Stimulated activated CD8-positive, alpha-beta memory T cell treated with anti-CD3 and anti-CD28 coated beads, Interleukin-15, amount 100 ng/mL, for 4 hours (primary cell): ENCODE results near the gene GCHFR.

Source experiments
- DNase-seq, 2 donors: peaks; one replicate each; pipeline ENCODE4 v3.0.0-alpha.2; 2020; ENCODE audit warnings: low read depth in 2 of 2

The GCHFR gene

GRCh38 chr15:40754883-40755811 is 8.7 kb upstream of the GCHFR start, which contains the start of gene RMDN3:
TSS of gene RMDN3 (minus strand) at chr15:40755254. CDS start at chr15:40754783, 471 bp downstream.
- peak; percentile 78 to 82 for DNase-seq

GRCh38 chr15:40755812-40756208 is 8.1 kb upstream of the GCHFR start:
- no peak for DNase-seq

- no peak for DNase-seq
Observed at GRCh38 chr15:40756938-40757337, 6.9 kb upstream of the GCHFR start.

- DNase-seq, result no peak
Observed at GRCh38 chr15:40759961-40760360, 3.9 kb upstream of the GCHFR start.

- no peak for DNase-seq
Observed at GRCh38 chr15:40762919-40763800, 708 bp upstream of the GCHFR start.

GRCh38 chr15:40764629-40765103 is 798 bp downstream of the GCHFR start:
- DNase-seq, result no peak

- no peak for DNase-seq
Observed at GRCh38 chr15:40766194-40766815, 2.4 kb downstream of the GCHFR start.

- DNase-seq, result no peak
Observed at GRCh38 chr15:40766906-40767837, 3.3 kb downstream of the GCHFR start.

GRCh38 chr15:40767838-40768500 is 4.1 kb downstream of the GCHFR start:
- DNase-seq, result no peak

- no peak for DNase-seq
Observed at GRCh38 chr15:40768521-40769273, 4.8 kb downstream of the GCHFR start.

- peak; percentile 66 to 75 for DNase-seq
Observed at GRCh38 chr15:40769274-40770146, 5.6 kb downstream of the GCHFR start, which contains the start of gene C15orf62. TSS of gene C15orf62 (plus strand) at chr15:40769980. CDS start at chr15:40770496, 516 bp downstream.

GRCh38 chr15:40770147-40770721 is 6.4 kb downstream of the GCHFR start:
- no peak for DNase-seq

- no peak for DNase-seq
Observed at GRCh38 chr15:40771242-40771641, 7.4 kb downstream of the GCHFR start.

GRCh38 chr15:40772014-40772413 is 8.1 kb downstream of the GCHFR start:
- DNase-seq, result no peak

- DNase-seq, result no peak
Observed at GRCh38 chr15:40773496-40773895, 9.6 kb downstream of the GCHFR start.

- no peak for DNase-seq
Observed at GRCh38 chr15:40773902-40774301, 10.0 kb downstream of the GCHFR start.

- DNase-seq, result no peak
Observed at GRCh38 chr15:40775007-40775406, 11.1 kb downstream of the GCHFR start.
